ENCODE data around the gene COMT.
"Not testable (repeated sequence)": the region's sequence is repeated elsewhere in the genome, so short reads cannot be mapped to it uniquely, and the experiment has no call there.

COMT gene

DNA sequence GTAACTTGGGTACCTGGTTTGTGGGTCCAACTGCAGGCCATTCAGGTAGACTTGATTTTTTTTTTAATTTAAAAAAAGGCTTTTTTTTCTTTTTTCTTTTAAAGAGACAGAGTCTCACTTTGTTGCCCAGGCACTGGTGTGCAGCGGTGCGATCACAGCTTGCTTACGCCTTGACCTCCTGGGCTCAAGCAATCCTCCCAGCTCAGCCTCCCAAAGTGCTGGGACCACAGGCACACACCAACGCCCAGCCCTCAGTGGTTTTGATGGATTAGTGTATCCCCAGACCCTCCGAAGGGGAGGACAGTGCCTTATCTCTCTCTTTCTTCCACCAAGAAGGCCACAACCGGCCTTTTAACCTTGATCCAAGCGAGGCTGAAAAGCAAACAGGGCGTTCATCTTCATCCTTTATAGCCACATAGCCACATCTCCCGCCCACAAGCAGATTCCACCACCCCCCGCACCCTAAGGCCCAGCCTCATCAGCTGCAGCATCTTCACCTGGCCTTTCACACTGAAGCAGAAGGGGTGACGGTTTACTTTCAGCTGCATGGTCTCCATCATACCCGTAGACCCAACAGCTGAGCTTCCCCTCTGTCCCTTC, 17.6 kb upstream of the COMT start:
- Histone ChIP-seq H2BK5ac (ENCODE audit: low read depth, low read length, poor library complexity) (no peak overlapping the region), H4K91ac (ENCODE audit: low read depth, low read length) (no peak overlapping the region), H3K27ac (ENCODE audit: low read depth, low read length) (no peak overlapping the region), H3K9ac (ENCODE audit: low read length) (no peak overlapping the region), H3K9me3 (ENCODE audit: insufficient read depth, low read depth, low read length) (no peaks in the 10 kb centered on the region), H3K4ac (ENCODE audit: low read depth, low read length) (no peak overlapping the region), H2AFZ (ENCODE audit: insufficient read depth, low read length, poor library complexity) (no peak overlapping the region), H2BK12ac (ENCODE audit: low read length) (no peak overlapping the region), H2AK5ac (ENCODE audit: low read length) (no peak overlapping the region), H3K14ac (ENCODE audit: low read length) (no peak overlapping the region), H3K4me1 (ENCODE audit: control insufficient read depth in 1 of 2, insufficient read depth in 2 of 2, low read length in 2 of 2) (no peaks in the 10 kb centered on the region), H3K4me2 (ENCODE audit: low read length) (no peak overlapping the region), H3K23ac (ENCODE audit: low read length) (no peak overlapping the region), H3K79me1 (ENCODE audit: low read length) (no peaks in the 10 kb centered on the region), H3K18ac (ENCODE audit: low read length) (no peak overlapping the region), H3K27me3 (ENCODE audit: insufficient read depth, low read length) (no peaks in the 10 kb centered on the region), H3K36me3 (ENCODE audit: control insufficient read depth in 1 of 2, insufficient read depth in 2 of 2, low read length in 2 of 2) (no peaks in the 10 kb centered on the region), H4K8ac (ENCODE audit: low read depth, low read length) (no peak overlapping the region), H2BK120ac (ENCODE audit: insufficient read depth, low read length, poor library complexity) (no peak overlapping the region), H3K79me2 (ENCODE audit: control insufficient read depth, insufficient read depth, low read length, poor library complexity) (no peaks in the 10 kb centered on the region), H4K12ac (ENCODE audit: low read depth, low read length) (no peak overlapping the region), H3K4me3 (ENCODE audit: low read depth, low read length) (no peak overlapping the region)
- no CpG with 5 or more reads among the region's 12 CpGs for WGBS (ENCODE audit: extremely low coverage, insufficient coverage, insufficient read length)
- no peak for DNase-seq

DNA sequence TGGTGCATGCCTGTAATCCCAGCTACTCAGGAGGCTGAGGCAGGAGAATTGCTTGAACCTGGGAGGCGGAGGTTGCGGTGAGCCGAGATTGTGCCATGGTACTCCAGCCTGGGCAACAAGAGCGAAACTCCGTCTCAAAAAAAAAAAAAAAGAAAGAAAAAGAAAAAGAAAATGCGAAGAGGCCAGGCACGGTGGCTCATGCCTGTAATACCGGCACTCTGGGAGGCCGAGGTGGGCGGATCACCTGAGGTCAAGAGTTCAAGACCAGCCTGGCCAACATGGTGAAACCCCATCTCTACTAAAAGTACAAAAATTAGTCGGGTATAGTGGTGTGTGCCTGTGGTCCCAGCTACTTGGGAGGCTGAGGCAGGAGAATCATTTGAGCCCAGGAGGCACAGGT, 15.5 kb upstream of the COMT start:
- H4K91ac ChIP-seq (ENCODE audit: low read depth, low read length); H3K4ac ChIP-seq (ENCODE audit: low read depth, low read length); H2BK5ac ChIP-seq (ENCODE audit: low read depth, low read length, poor library complexity); H4K12ac ChIP-seq (ENCODE audit: low read depth, low read length); H3K14ac ChIP-seq (ENCODE audit: low read length); H3K4me3 ChIP-seq (ENCODE audit: low read depth, low read length); H3K18ac ChIP-seq (ENCODE audit: low read length); H3K9me3 ChIP-seq (ENCODE audit: insufficient read depth, low read depth, low read length); DNase-seq; H3K4me1 ChIP-seq (ENCODE audit: control insufficient read depth in 1 of 2, insufficient read depth in 2 of 2, low read length in 2 of 2); H2BK120ac ChIP-seq (ENCODE audit: insufficient read depth, low read length, poor library complexity); H2AK5ac ChIP-seq (ENCODE audit: low read length); H3K27me3 ChIP-seq (ENCODE audit: insufficient read depth, low read length); H3K4me2 ChIP-seq (ENCODE audit: low read length); H3K9ac ChIP-seq (ENCODE audit: low read length); H3K23ac ChIP-seq (ENCODE audit: low read length); H2BK12ac ChIP-seq (ENCODE audit: low read length); H2AFZ ChIP-seq (ENCODE audit: insufficient read depth, low read length, poor library complexity); H3K79me1 ChIP-seq (ENCODE audit: low read length); H3K27ac ChIP-seq (ENCODE audit: low read depth, low read length); H3K36me3 ChIP-seq (ENCODE audit: control insufficient read depth in 1 of 2, insufficient read depth in 2 of 2, low read length in 2 of 2); H4K8ac ChIP-seq (ENCODE audit: low read depth, low read length); H3K79me2 ChIP-seq (ENCODE audit: control insufficient read depth, insufficient read depth, low read length, poor library complexity): not testable (repeated sequence)
- WGBS (ENCODE audit: extremely low coverage, insufficient coverage, insufficient read length) = no CpG with 5 or more reads among the region's 11 CpGs

DNA sequence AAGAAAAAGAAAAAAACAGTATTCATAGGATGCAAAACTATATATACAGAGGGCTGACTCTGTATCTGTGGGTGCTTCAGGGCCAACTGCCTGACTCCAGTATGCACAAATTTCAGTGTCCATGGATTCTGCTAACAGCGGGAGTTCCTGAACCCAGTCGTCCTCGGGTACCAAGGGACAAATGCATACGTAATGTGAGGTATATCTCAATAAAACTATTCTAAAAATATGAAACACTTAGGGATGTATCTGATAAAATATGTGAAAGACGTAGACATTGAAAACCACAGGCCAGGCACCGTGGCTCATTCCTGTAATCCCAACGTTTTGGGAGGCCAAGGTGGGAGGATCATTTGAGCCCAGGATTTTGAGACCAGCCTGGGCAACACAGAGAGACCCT, 13.9 kb upstream of the COMT start:
- H3K36me3 ChIP-seq (ENCODE audit: control insufficient read depth in 1 of 2, insufficient read depth in 2 of 2, low read length in 2 of 2) = no peaks in the 10 kb centered on the region
- no peak overlapping the region for H2AK5ac ChIP-seq (ENCODE audit: low read length)
- H3K79me1 ChIP-seq (ENCODE audit: low read length) = no peaks in the 10 kb centered on the region
- no peak overlapping the region for H3K23ac ChIP-seq (ENCODE audit: low read length)
- H3K14ac ChIP-seq (ENCODE audit: low read length) = no peak overlapping the region
- H3K4me2 ChIP-seq (ENCODE audit: low read length) = no peak overlapping the region
- H4K91ac ChIP-seq (ENCODE audit: low read depth, low read length) = no peak overlapping the region
- WGBS (ENCODE audit: extremely low coverage, insufficient coverage, insufficient read length) = no CpG with 5 or more reads among the region's 7 CpGs
- no peak overlapping the region for H3K9ac ChIP-seq (ENCODE audit: low read length)
- no peak overlapping the region for H2BK12ac ChIP-seq (ENCODE audit: low read length)
- H3K18ac ChIP-seq (ENCODE audit: low read length) = no peak overlapping the region
- no peak for DNase-seq
- no peak overlapping the region for H4K12ac ChIP-seq (ENCODE audit: low read depth, low read length)
- no peak overlapping the region for H3K4me3 ChIP-seq (ENCODE audit: low read depth, low read length)
- no peaks in the 10 kb centered on the region for H3K79me2 ChIP-seq (ENCODE audit: control insufficient read depth, insufficient read depth, low read length, poor library complexity)
- H4K8ac ChIP-seq (ENCODE audit: low read depth, low read length) = no peak overlapping the region
- H3K9me3 ChIP-seq (ENCODE audit: insufficient read depth, low read depth, low read length) = no peaks in the 10 kb centered on the region
- H3K4ac ChIP-seq (ENCODE audit: low read depth, low read length) = no peak overlapping the region
- H3K4me1 ChIP-seq (ENCODE audit: control insufficient read depth in 1 of 2, insufficient read depth in 2 of 2, low read length in 2 of 2) = no peaks in the 10 kb centered on the region
- no peak overlapping the region for H2BK5ac ChIP-seq (ENCODE audit: low read depth, low read length, poor library complexity)
- H2AFZ ChIP-seq (ENCODE audit: insufficient read depth, low read length, poor library complexity) = no peak overlapping the region
- H3K27me3 ChIP-seq (ENCODE audit: insufficient read depth, low read length) = no peaks in the 10 kb centered on the region
- no peak overlapping the region for H3K27ac ChIP-seq (ENCODE audit: low read depth, low read length)
- H2BK120ac ChIP-seq (ENCODE audit: insufficient read depth, low read length, poor library complexity) = no peak overlapping the region

DNA sequence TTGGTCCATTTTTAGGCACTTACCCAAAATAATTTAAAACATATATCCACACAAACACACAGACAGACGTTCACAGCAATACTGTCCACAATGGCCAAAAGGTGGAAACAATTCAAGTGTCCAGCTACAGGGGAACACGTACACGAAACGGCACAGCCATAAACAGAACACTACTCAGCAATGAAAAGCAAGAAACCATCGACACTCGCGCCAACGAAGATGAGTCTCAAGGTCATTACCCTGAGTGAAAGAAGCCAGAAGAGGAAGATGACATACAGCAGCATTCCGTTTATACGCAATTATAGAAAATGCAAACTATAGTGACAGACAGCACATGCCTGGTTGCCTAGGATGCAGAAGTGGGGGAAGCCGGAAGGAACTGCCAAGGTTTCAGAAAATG, 13.4 kb upstream of the COMT start:
- H2BK12ac ChIP-seq (ENCODE audit: low read length) = no peak overlapping the region
- no peaks in the 10 kb centered on the region for H3K36me3 ChIP-seq (ENCODE audit: control insufficient read depth in 1 of 2, insufficient read depth in 2 of 2, low read length in 2 of 2)
- H3K23ac ChIP-seq (ENCODE audit: low read length) = no peak overlapping the region
- H3K79me1 ChIP-seq (ENCODE audit: low read length) = no peaks in the 10 kb centered on the region
- no peak overlapping the region for H3K4me2 ChIP-seq (ENCODE audit: low read length)
- H3K18ac ChIP-seq (ENCODE audit: low read length) = no peak overlapping the region
- H4K8ac ChIP-seq (ENCODE audit: low read depth, low read length) = no peak overlapping the region
- H3K4me3 ChIP-seq (ENCODE audit: low read depth, low read length) = no peak overlapping the region
- H2AK5ac ChIP-seq (ENCODE audit: low read length) = no peak overlapping the region
- no peak overlapping the region for H3K9ac ChIP-seq (ENCODE audit: low read length)
- no peak overlapping the region for H4K12ac ChIP-seq (ENCODE audit: low read depth, low read length)
- no peak overlapping the region for H3K4ac ChIP-seq (ENCODE audit: low read depth, low read length)
- DNase-seq = no peak
- no peak overlapping the region for H2BK120ac ChIP-seq (ENCODE audit: insufficient read depth, low read length, poor library complexity)
- H2BK5ac ChIP-seq (ENCODE audit: low read depth, low read length, poor library complexity) = no peak overlapping the region
- no peak overlapping the region for H3K14ac ChIP-seq (ENCODE audit: low read length)
- no CpG with 5 or more reads among the region's 11 CpGs for WGBS (ENCODE audit: extremely low coverage, insufficient coverage, insufficient read length)
- no peaks in the 10 kb centered on the region for H3K9me3 ChIP-seq (ENCODE audit: insufficient read depth, low read depth, low read length)
- no peaks in the 10 kb centered on the region for H3K79me2 ChIP-seq (ENCODE audit: control insufficient read depth, insufficient read depth, low read length, poor library complexity)
- no peaks in the 10 kb centered on the region for H3K27me3 ChIP-seq (ENCODE audit: insufficient read depth, low read length)
- H4K91ac ChIP-seq (ENCODE audit: low read depth, low read length) = no peak overlapping the region
- H2AFZ ChIP-seq (ENCODE audit: insufficient read depth, low read length, poor library complexity) = no peak overlapping the region
- no peak overlapping the region for H3K27ac ChIP-seq (ENCODE audit: low read depth, low read length)
- H3K4me1 ChIP-seq (ENCODE audit: control insufficient read depth in 1 of 2, insufficient read depth in 2 of 2, low read length in 2 of 2) = no peaks in the 10 kb centered on the region
